IMR-90 (cell line): ENCODE data around the gene CIC. TPM values are rescaled to one million over a fixed set of nuclear protein-coding genes. Genes with fewer than 3 reads are reported as not detected.

Experiments used
- ELK1 ChIP-seq: fragments of 150-350 bp; IDR thresholded peaks from 2 replicates; pipeline ENCODE4 v1.6.1; 2016; ENCODE audit warnings: low read depth, mild to moderate bottlenecking, low read length, moderate library complexity, borderline replicate concordance
- polyA plus RNA-seq, 3 experiments: library from polyadenylated mRNA; depleted of rRNA; stranded (reverse); fragments of >200 nt; gene quantifications; 2 replicates each; pipeline ENCODE4 v1.2.3, GENCODE V29; 2012; ENCODE audit warnings: low replicate concordance in 1 of 3
- total RNA-seq: library from RNA; depleted of rRNA; stranded (reverse); fragments of >200 nt; gene quantifications from 2 replicates; pipeline ENCODE4 v1.2.3, GENCODE V29; 2012

The CIC gene
- total and polyA plus RNA-seq, 2 of the 4 experiments (the other 2 are of a cell fraction) = 1.8 to 23.2 TPM

GRCh38 chr19:42281146-42281826 lies 12.2 kb downstream of the CIC start (continued):
- no peak for TF ChIP-seq ELK1
